Mesothelial cell of epicardium (in vitro differentiated cells): ENCODE measurements around the gene CDH4. TPM values are rescaled to one million over a fixed set of nuclear protein-coding genes. Genes with fewer than 3 reads are reported as not detected.

Source experiments
- DNase-seq, 2 experiments: peaks; one replicate each; pipeline ENCODE4 v3.0.0; 2021; ENCODE audit warnings: low spot score in 2 of 2; ENCODE audit not compliant: unreplicated experiment in 2 of 2
- H3K27ac Mint-ChIP-seq: 2 replicates; pipeline ENCODE4 v1.8.0; 2021; ENCODE audit warnings: mixed read lengths
- H3K27me3 Mint-ChIP-seq: 2 replicates; pipeline ENCODE4 v1.8.0; 2021; ENCODE audit warnings: low read depth, mixed read lengths
- H3K36me3 Mint-ChIP-seq: 2 replicates; pipeline ENCODE4 v1.8.0; 2021; ENCODE audit warnings: mixed read lengths
- H3K4me1 Mint-ChIP-seq: 2 replicates; pipeline ENCODE4 v1.8.0; 2021; ENCODE audit warnings: mixed read lengths
- H3K4me3 Mint-ChIP-seq: 2 replicates; pipeline ENCODE4 v1.8.0; 2021; ENCODE audit warnings: mild to moderate bottlenecking, moderate library complexity, mixed read lengths
- H3K9me3 Mint-ChIP-seq: 2 replicates; pipeline ENCODE4 v1.8.0; 2021; ENCODE audit warnings: mixed read lengths
- total RNA-seq: library from RNA; stranded (reverse); gene quantifications from 3 replicates; pipeline ENCODE4 v1.2.1, GENCODE V29; 2021
- TF ChIP-seq, protein P1 (sequence below): fragments of 200-600 bp; sonication (generic); IDR thresholded peaks from one replicate; pipeline ENCODE4 v1.5.0; 2021; ENCODE audit warnings: antibody characterized with exemption; ENCODE audit not compliant: unreplicated experiment

The CDH4 gene
- total RNA-seq, 1 donor from 2014 or later, result 1.1 TPM

DNA sequence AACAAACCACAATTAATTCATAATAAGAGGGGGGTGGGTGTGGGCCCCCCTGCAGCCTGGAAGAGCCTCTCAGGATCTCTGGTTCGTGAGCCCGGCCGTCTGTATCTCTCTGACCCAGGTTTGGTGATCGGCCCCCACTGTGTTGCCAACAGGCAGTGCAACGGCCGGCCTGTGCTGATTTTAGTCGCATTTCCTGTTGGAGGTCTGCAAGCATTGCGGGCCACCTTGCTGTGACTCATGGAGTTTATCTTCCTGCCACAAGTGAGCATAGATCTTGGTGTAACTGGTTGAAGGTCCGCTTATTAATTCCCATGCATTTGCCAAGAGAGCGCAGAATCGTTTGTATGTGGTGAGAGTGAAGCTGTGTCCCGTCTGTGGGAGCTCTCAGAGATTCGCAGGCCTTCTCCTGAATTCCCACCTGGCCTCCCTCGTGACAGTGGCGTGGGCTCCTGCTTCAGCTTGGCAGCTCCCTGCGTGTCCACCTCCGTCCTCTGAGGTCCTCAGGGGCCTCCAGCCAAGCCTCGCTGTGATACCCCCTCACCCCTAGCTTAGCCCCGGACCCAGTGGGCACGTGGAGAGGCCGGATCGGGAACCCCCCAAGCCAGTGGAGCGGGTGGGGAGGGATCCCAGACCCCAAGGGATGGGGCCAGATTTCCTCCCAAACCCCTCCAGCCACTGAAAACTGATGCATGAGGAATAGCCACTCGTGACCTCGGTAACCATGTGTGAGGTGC is 269.8 kb downstream of the CDH4 start:
- H3K27me3 Mint-ChIP-seq, result peaks cover 26% of the 10 kb centered on the region
- H3K9me3 Mint-ChIP-seq, result no peaks in the 10 kb centered on the region
- H3K27ac Mint-ChIP-seq, result no peak overlapping the region
- TF ChIP-seq, protein P1, sequence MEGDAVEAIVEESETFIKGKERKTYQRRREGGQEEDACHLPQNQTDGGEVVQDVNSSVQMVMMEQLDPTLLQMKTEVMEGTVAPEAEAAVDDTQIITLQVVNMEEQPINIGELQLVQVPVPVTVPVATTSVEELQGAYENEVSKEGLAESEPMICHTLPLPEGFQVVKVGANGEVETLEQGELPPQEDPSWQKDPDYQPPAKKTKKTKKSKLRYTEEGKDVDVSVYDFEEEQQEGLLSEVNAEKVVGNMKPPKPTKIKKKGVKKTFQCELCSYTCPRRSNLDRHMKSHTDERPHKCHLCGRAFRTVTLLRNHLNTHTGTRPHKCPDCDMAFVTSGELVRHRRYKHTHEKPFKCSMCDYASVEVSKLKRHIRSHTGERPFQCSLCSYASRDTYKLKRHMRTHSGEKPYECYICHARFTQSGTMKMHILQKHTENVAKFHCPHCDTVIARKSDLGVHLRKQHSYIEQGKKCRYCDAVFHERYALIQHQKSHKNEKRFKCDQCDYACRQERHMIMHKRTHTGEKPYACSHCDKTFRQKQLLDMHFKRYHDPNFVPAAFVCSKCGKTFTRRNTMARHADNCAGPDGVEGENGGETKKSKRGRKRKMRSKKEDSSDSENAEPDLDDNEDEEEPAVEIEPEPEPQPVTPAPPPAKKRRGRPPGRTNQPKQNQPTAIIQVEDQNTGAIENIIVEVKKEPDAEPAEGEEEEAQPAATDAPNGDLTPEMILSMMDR, result no peak
- no peaks in the 10 kb centered on the region for H3K36me3 Mint-ChIP-seq
- no peak for DNase-seq
- no peaks in the 10 kb centered on the region for H3K4me1 Mint-ChIP-seq
- no peak overlapping the region for H3K4me3 Mint-ChIP-seq

DNA sequence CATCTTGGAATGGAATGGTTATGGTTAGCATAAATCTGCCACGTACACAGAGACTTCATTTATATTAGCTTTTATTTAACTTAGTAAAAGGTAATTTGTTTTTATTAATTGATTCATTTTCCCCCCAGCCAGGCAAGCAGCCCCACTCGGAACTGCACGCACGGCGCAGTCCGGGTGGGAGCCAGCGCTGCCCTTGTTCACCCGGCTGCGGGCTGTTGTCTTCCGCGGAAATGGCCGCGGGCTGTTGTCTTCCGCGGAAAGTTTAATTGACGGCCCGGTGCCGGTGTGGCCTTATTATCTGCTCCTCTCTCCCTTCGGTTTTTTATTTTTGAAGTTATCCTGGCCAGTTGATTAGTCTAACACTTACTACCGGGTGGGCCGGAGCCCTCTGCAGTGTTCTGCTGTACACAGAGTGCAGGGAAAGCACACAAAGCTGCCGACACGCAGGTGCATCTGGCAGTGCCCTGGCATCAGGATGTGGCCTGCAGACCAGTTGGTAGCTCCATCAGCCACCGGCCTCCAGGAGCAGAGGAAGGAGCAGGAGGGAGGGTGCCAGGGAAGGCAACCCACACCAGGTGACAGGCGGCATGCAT is 270.5 kb downstream of the CDH4 start:
- Mint-ChIP-seq H3K4me3 (no peak overlapping the region), H3K27me3 (peaks cover 28% of the 10 kb centered on the region), H3K27ac (no peak overlapping the region), H3K36me3 (no peaks in the 10 kb centered on the region), H3K9me3 (no peaks in the 10 kb centered on the region), H3K4me1 (no peaks in the 10 kb centered on the region)
- TF ChIP-seq, protein P1, result no peak
- no peak for DNase-seq

DNA sequence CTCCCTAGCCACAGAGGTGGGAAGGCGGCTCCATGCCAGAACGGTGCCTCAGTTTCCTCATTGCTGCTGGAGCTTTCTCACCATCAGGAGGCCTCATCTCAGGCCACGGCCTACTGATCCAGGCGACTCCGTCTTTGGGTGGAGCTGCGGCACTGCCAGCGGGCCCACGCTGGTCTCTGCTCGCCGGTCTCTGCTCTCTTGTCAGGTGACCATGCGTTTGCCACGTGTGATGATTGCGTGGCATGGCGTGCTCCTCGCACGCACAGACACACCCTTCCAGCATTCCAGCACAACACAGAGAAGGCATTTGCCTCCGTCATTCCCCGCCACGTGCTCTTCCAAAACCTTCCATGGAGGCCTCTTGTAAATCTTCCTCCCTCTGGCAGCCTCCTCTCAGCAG is 271.1 kb downstream of the CDH4 start:
- Mint-ChIP-seq H3K36me3 (no peaks in the 10 kb centered on the region), H3K27ac (no peak overlapping the region), H3K4me3 (no peak overlapping the region), H3K27me3 (peaks cover 28% of the 10 kb centered on the region), H3K4me1 (no peaks in the 10 kb centered on the region), H3K9me3 (no peaks in the 10 kb centered on the region)
- DNase-seq, result no peak
- TF ChIP-seq, protein P1, result no peak

DNA sequence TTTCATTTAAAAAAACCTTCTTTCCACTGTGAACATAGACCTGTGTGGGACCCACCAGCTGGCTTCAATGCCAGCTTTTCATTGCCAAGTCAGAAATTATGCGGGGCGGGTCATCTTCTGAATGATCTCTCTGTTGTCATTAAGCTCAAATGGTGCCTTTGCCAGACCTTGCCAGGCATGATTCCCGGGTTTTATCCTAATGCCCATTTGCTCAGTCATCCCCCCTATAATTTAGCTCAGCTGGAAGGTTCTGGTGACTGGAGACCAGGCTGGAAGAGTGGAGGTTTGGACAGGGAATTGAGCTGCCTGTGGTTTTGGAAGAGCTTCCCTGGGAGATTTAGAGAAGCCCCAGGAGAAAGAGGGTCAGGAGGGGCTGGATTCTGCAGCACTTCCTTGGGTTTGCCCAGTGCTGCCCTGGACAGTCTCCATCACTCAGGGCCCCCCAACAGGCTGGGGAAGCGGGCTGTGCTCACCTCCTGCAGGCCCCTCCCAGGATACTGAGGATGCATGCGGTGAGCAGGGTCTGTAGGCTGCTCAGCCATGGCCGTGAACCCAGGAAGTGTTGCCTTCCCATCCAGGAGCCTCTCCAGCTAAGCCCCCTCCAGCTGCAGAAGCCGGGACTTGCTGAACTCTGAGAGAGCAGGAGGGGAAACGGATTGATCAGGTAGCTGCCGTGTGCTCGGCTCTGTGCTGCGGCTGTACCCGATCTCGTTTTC is 273.0 kb downstream of the CDH4 start:
- Mint-ChIP-seq H3K27me3 (peaks cover 34% of the 10 kb centered on the region), H3K36me3 (no peaks in the 10 kb centered on the region), H3K4me3 (no peak overlapping the region), H3K27ac (no peak overlapping the region), H3K4me1 (no peaks in the 10 kb centered on the region), H3K9me3 (no peaks in the 10 kb centered on the region)
- no peak for DNase-seq
- TF ChIP-seq, protein P1, result no peak

DNA sequence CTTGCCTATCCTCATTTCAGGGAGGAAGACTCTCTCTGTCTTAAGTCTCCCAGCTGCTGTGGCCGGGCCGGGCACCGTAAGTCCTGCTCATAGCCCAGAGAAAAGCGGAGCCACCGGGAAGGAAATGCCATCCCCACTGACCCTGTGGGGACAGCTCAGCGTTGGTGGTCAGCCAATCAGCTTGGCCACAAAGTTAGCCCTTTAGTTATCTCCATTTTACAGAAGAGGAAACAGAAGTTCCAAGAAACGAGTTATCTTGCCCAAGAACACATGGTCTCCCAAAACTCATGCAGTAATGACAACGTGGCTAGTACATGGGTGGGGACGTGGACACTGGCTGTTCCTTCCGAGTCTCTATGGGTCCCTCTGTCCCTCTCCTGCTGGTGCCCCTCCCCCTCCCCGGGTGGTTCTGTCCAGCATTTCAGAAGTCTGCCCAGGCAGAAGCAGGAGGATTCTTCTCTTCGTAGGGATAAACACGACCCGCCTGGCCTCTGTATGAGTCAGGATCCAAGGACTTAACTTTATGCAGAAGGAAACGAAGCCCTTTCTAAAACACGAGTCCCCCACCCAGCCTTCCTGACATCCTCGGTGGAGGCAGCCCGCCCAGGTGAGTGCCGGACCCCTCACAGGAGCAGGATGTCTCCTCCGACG is 273.8 kb downstream of the CDH4 start:
- no peak overlapping the region for H3K4me3 Mint-ChIP-seq
- no peaks in the 10 kb centered on the region for H3K4me1 Mint-ChIP-seq
- peaks cover 34% of the 10 kb centered on the region for H3K27me3 Mint-ChIP-seq
- H3K36me3 Mint-ChIP-seq, result no peaks in the 10 kb centered on the region
- no peaks in the 10 kb centered on the region for H3K9me3 Mint-ChIP-seq
- no peak overlapping the region for H3K27ac Mint-ChIP-seq
- no peak for DNase-seq
- TF ChIP-seq, protein P1, result no peak
